Omental fat pad (tissue), 4 donors: ENCODE results near the gene ANGEL2. TPM values are rescaled to one million over a fixed set of nuclear protein-coding genes. Genes with fewer than 3 reads are reported as not detected.
"Not testable (repeated sequence)": the region's sequence is repeated elsewhere in the genome, so short reads cannot be mapped to it uniquely, and the experiment has no call there.

ENCODE experiments used
- ATAC-seq: fragments of 150-250 bp; one replicate; pipeline ENCODE4 v1.9.1; 2016; ENCODE audit warnings: mild to moderate bottlenecking, moderate library complexity; ENCODE audit not compliant: low FRiP score
- DNase-seq: peaks from one replicate; pipeline ENCODE4 v3.0.0-alpha.2; 2019; ENCODE audit warnings: low spot score
- CTCF ChIP-seq, 3 donors: fragments of 450-650 bp; IDR thresholded peaks; one replicate each; pipeline ENCODE4 v1.5.1; 2016 to 2017; ENCODE audit warnings: antibody characterized with exemption in 3 of 3, mild to moderate bottlenecking in 3 of 3, moderate library complexity in 2 of 3
- total RNA-seq, 4 donors: library from RNA; depleted of rRNA; stranded (reverse); fragments of >200 nt; gene quantifications; one replicate each; pipeline ENCODE4 v1.1.0, GENCODE V29; 2016

Gene ANGEL2
- total RNA-seq, 4 donors from 2014 or later, result 28.7 to 63.4 (median 41.1) TPM

DNA sequence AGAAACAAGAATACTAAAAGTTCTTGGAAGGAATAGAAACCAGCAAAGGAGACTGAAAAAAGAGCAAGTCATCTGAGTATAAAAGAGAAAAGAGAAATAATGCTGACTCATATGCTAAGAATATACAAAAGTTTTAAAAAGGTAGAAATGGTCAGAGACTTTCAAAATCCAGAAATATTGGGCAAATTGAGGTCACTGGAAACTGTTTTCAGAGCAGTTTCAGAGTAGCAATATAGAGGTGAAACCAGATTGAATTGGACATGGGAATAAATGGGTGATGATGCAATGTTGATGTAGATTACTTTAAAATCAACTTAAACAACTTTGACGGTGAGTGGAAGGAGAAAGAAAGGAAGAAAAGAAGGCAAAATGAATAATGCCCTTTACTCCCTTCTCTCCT, 33.6 kb upstream of the ANGEL2 start:
- TF ChIP-seq CTCF (IDR thresholded peaks at IDR 0.05), result no peak
- no peak for ATAC-seq
- DNase-seq, result no peak

- ATAC-seq, DNase-seq: not testable (repeated sequence)
Observed at GRCh38 chr1:213045321-213046226, 29.9 kb upstream of the ANGEL2 start.

- no peak for TF ChIP-seq CTCF (IDR thresholded peaks at IDR 0.05)
Observed at GRCh38 chr1:213041443-213041842, 25.8 kb upstream of the ANGEL2 start.

DNA sequence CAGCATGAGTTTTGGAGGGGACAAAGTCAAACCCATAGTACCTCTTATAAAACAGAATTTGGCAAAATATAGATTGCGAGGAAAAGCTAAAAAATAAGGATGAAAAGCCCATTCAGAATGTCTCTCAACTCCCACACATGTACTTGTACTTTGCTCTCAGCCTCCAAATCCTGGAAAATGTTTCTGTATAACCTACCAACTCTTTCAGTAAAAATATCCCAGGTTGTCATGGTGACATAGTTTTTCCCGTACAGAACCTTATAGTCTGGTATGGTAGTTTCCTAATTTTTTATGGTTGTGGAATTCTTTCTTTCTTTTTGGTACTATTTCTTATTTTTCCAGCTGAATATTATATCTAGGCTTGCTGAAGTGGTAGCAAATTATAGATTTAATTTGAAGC, 19.9 kb upstream of the ANGEL2 start:
- ATAC-seq (no peak), DNase-seq (no peak)
- TF ChIP-seq CTCF (IDR thresholded peaks at IDR 0.05), result no peak

More at GRCh38 chr1:213041443-213041842, 25.8 kb upstream of the ANGEL2 start:
- ATAC-seq, result no peak
- DNase-seq, result no peak

GRCh38 chr1:213034713-213035112, 19.0 kb upstream of the ANGEL2 start:
- DNase-seq (no peak), ATAC-seq (no peak)
- TF ChIP-seq CTCF (IDR thresholded peaks at IDR 0.05), result no peak

DNA sequence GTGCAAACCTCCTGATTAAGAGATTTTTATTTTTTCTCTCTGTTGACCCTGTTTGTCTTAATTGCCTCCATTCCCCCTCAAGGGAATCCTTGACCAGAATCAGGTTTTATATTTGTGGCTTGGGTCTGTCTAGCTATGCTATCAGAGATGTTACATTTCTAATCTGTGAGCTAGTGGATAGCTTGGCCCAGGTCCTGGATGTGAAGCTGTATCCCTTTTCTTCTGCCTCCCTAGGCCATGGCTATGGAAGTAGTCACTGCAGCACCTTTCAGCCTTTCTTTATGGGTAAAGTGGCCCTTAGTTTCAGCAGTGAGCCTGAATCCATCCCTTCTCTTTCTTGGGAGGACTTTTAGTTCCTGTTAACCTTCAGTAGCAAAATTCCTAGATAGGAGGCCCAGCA, 17.0 kb upstream of the ANGEL2 start:
- no peak for TF ChIP-seq CTCF (IDR thresholded peaks at IDR 0.05)
- DNase-seq (no peak), ATAC-seq (no peak)

GRCh38 chr1:213027024-213027423, 11.4 kb upstream of the ANGEL2 start:
- not testable (repeated sequence) for ATAC-seq, DNase-seq

DNA sequence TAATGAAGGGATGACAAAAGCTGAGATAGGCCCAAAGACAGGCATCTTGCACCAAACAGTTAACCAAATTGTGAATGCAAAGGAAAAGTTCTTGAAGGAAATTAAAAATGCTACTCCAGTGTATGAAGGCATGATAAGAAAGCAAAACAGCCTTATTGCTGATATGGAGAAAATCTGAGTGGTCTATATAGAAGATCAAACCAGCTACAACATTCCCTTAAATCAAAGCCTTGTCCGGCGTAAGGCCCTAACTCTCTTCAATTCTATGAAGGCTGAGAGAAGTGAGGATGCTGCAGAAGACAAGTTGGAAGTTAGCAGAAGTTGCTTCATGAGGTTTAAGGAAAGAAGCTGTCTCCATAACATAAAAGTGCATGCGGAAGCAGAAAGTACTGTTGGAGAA, 4.3 kb upstream of the ANGEL2 start:
- TF ChIP-seq CTCF (IDR thresholded peaks at IDR 0.05), result no peak
- ATAC-seq, result no peak
- DNase-seq, result no peak
